Left kidney (tissue), 2 donors: ENCODE results near the gene ARL4D. TPM values are rescaled to one million over a fixed set of nuclear protein-coding genes. Genes with fewer than 3 reads are reported as not detected.
"Not testable (repeated sequence)": the region's sequence is repeated elsewhere in the genome, so short reads cannot be mapped to it uniquely, and the experiment has no call there.

Experiments used
- DNase-seq: peaks from one replicate; pipeline ENCODE4 v3.0.0-alpha.2; 2013
- polyA plus RNA-seq: library from polyadenylated mRNA; unstranded; fragments of 120-200 nt; gene quantifications from one replicate; pipeline ENCODE4 v1.2.1, GENCODE V29; 2013; ENCODE audit not compliant: insufficient read length

The ARL4D gene
- polyA plus RNA-seq, 1 donor, result 7.1 TPM

- DNase-seq, result peak; percentile 87
Measured at GRCh38 chr17:43367737-43368242, 31.0 kb upstream of the ARL4D start.

- peak; percentile 84 for DNase-seq
Measured at GRCh38 chr17:43368740-43369506, 29.9 kb upstream of the ARL4D start.

- DNase-seq, result no peak
Measured at GRCh38 chr17:43369986-43370385, 28.8 kb upstream of the ARL4D start.

- DNase-seq, result no peak
Measured at GRCh38 chr17:43371227-43371821, 27.5 kb upstream of the ARL4D start.

GRCh38 chr17:43372273-43372911 is 26.4 kb upstream of the ARL4D start:
- DNase-seq, result no peak

GRCh38 chr17:43373356-43373755 is 25.4 kb upstream of the ARL4D start:
- no peak for DNase-seq

- not testable (repeated sequence) for DNase-seq
Measured at GRCh38 chr17:43375915-43376314, 22.9 kb upstream of the ARL4D start.

- DNase-seq, result no peak
Measured at GRCh38 chr17:43377056-43377810, 21.6 kb upstream of the ARL4D start.

- no peak for DNase-seq
Measured at GRCh38 chr17:43378766-43379165, 20.0 kb upstream of the ARL4D start.

GRCh38 chr17:43380307-43380706 is 18.5 kb upstream of the ARL4D start:
- no peak for DNase-seq

- DNase-seq, result no peak
Measured at GRCh38 chr17:43381204-43381603, 17.6 kb upstream of the ARL4D start.

GRCh38 chr17:43381621-43382020 is 17.2 kb upstream of the ARL4D start:
- no peak for DNase-seq

- no peak for DNase-seq
Measured at GRCh38 chr17:43382776-43383175, 16.0 kb upstream of the ARL4D start.

GRCh38 chr17:43383372-43383771 is 15.4 kb upstream of the ARL4D start:
- no peak for DNase-seq

GRCh38 chr17:43383826-43384475 is 14.8 kb upstream of the ARL4D start:
- no peak for DNase-seq

- no peak for DNase-seq
Measured at GRCh38 chr17:43384476-43384862, 14.3 kb upstream of the ARL4D start.

- DNase-seq, result no peak
Measured at GRCh38 chr17:43385046-43385831, 13.6 kb upstream of the ARL4D start.

GRCh38 chr17:43388359-43389045 is 10.3 kb upstream of the ARL4D start:
- peak; percentile 93 for DNase-seq

GRCh38 chr17:43389046-43389947 is 9.5 kb upstream of the ARL4D start:
- peak; percentile 83 for DNase-seq
